Mesenchymal stem cell (in vitro differentiated cells and primary cell): ENCODE measurements around the gene DNAL1.
"Not testable (repeated sequence)": the region's sequence is repeated elsewhere in the genome, so short reads cannot be mapped to it uniquely, and the experiment has no call there.

Experiments used
- DNase-seq: peaks from one replicate; pipeline ENCODE4 v3.0.0-alpha.2; 2013
- H2AFZ ChIP-seq: one replicate; pipeline ENCODE4 v1.6.1; 2013; ENCODE audit warnings: low read depth, mild to moderate bottlenecking, control low read depth, inconsistent platforms, low read length, moderate library complexity
- H2AK5ac ChIP-seq: 2 replicates; pipeline ENCODE4 v1.6.1; 2013; ENCODE audit warnings: low read length, moderate library complexity, mild to moderate bottlenecking, inconsistent platforms; ENCODE audit not compliant: severe bottlenecking
- H2BK120ac ChIP-seq: one replicate; pipeline ENCODE4 v1.6.1; 2013; ENCODE audit warnings: low read depth, mild to moderate bottlenecking, inconsistent platforms, low read length, moderate library complexity
- H2BK12ac ChIP-seq, 2 experiments: one replicate each; pipeline ENCODE4 v1.6.1; 2013; ENCODE audit warnings: inconsistent platforms in 2 of 2, low read length in 2 of 2, mild to moderate bottlenecking in 2 of 2, moderate library complexity in 2 of 2, control low read depth in 1 of 2
- H2BK15ac ChIP-seq: one replicate; pipeline ENCODE4 v1.6.1; 2013; ENCODE audit warnings: mild to moderate bottlenecking, low read depth, inconsistent platforms; ENCODE audit not compliant: poor library complexity, severe bottlenecking
- H2BK5ac ChIP-seq: 2 replicates; pipeline ENCODE4 v1.6.1; 2013; ENCODE audit warnings: low read depth, mild to moderate bottlenecking, low read length, control low read depth, inconsistent platforms; ENCODE audit not compliant: poor library complexity, severe bottlenecking
- H3K14ac ChIP-seq, 2 experiments: one replicate each; pipeline ENCODE4 v1.6.1; 2013; ENCODE audit warnings: inconsistent platforms in 2 of 2, low read length in 2 of 2, control low read depth in 1 of 2, mild to moderate bottlenecking in 1 of 2, moderate library complexity in 1 of 2
- H3K18ac ChIP-seq, 2 experiments: one replicate each; pipeline ENCODE4 v1.6.1; 2013; ENCODE audit warnings: inconsistent platforms in 2 of 2, low read length in 2 of 2, control low read depth in 1 of 2, low read depth in 1 of 2, mild to moderate bottlenecking in 1 of 2
- H3K23ac ChIP-seq, 2 experiments: one replicate each; pipeline ENCODE4 v1.6.1; 2013; ENCODE audit warnings: inconsistent platforms in 2 of 2, low read length in 2 of 2, mild to moderate bottlenecking in 2 of 2, moderate library complexity in 2 of 2, control low read depth in 1 of 2
- H3K27ac ChIP-seq: 2 replicates; pipeline ENCODE4 v1.5.1; 2013; ENCODE audit warnings: mild to moderate bottlenecking, moderate library complexity, low read length, control low read depth, inconsistent platforms; ENCODE audit not compliant: poor library complexity, severe bottlenecking
- H3K27me3 ChIP-seq, 2 experiments: 2 replicates each; pipeline versions ENCODE4 v1.6.1 to v1.7.0; 2013; ENCODE audit warnings: low read length in 2 of 2, mild to moderate bottlenecking in 2 of 2, moderate library complexity in 2 of 2, control low read depth in 1 of 2, inconsistent platforms in 1 of 2; ENCODE audit not compliant: control insufficient read depth in 1 of 2, insufficient read depth in 1 of 2
- H3K36me3 ChIP-seq, 2 experiments: 2 replicates each; pipeline versions ENCODE4 v1.6.1 to v1.7.0; 2013; ENCODE audit warnings: low read length in 2 of 2, control low read depth in 1 of 2, inconsistent platforms in 1 of 2, low read depth in 1 of 2, mild to moderate bottlenecking in 1 of 2; ENCODE audit not compliant: insufficient read depth in 2 of 2, control insufficient read depth in 1 of 2
- H3K4ac ChIP-seq, 2 experiments: one replicate each; pipeline ENCODE4 v1.6.1; 2013; ENCODE audit warnings: inconsistent platforms in 2 of 2, low read length in 2 of 2, mild to moderate bottlenecking in 2 of 2, moderate library complexity in 2 of 2, control low read depth in 1 of 2, low read depth in 1 of 2
- H3K4me1 ChIP-seq: 2 replicates; pipeline ENCODE4 v1.6.1; 2013; ENCODE audit warnings: low read depth, low read length, control low read depth; ENCODE audit not compliant: control insufficient read depth, insufficient read depth
- H3K4me2 ChIP-seq: 2 replicates; pipeline ENCODE4 v1.6.1; 2013; ENCODE audit warnings: low read length, mild to moderate bottlenecking, inconsistent platforms; ENCODE audit not compliant: poor library complexity, severe bottlenecking
- H3K4me3 ChIP-seq, 2 experiments: 2 replicates each; pipeline versions ENCODE4 v1.5.1 to v1.7.0; 2013; ENCODE audit warnings: low read length in 2 of 2, mild to moderate bottlenecking in 2 of 2, control low read depth in 1 of 2, low read depth in 1 of 2; ENCODE audit not compliant: insufficient read depth in 1 of 2
- H3K79me1 ChIP-seq: replicated peaks from 2 replicates; pipeline ENCODE4 v1.6.1; 2013; ENCODE audit warnings: mild to moderate bottlenecking, control low read depth, low read length, inconsistent platforms; ENCODE audit not compliant: poor library complexity, severe bottlenecking
- H3K9ac ChIP-seq: 2 replicates; pipeline ENCODE4 v1.7.0; 2013; ENCODE audit warnings: mild to moderate bottlenecking, low read length, moderate library complexity
- H3K9me3 ChIP-seq: 2 replicates; pipeline ENCODE4 v1.7.0; 2013; ENCODE audit warnings: mild to moderate bottlenecking, low read length; ENCODE audit not compliant: control insufficient read depth
- H4K8ac ChIP-seq: one replicate; pipeline ENCODE4 v1.6.1; 2013; ENCODE audit warnings: inconsistent platforms, mild to moderate bottlenecking, low read length, moderate library complexity
- H4K91ac ChIP-seq: one replicate; pipeline ENCODE4 v1.6.1; 2013; ENCODE audit warnings: mild to moderate bottlenecking, low read length, inconsistent platforms
- WGBS: methylation state at CpG from one replicate; pipeline ENCODE4 v1.1.7; 2013; ENCODE audit warnings: mixed read lengths; 5-methylcytosine and 5-hydroxymethylcytosine counted together

DNAL1 gene

DNA sequence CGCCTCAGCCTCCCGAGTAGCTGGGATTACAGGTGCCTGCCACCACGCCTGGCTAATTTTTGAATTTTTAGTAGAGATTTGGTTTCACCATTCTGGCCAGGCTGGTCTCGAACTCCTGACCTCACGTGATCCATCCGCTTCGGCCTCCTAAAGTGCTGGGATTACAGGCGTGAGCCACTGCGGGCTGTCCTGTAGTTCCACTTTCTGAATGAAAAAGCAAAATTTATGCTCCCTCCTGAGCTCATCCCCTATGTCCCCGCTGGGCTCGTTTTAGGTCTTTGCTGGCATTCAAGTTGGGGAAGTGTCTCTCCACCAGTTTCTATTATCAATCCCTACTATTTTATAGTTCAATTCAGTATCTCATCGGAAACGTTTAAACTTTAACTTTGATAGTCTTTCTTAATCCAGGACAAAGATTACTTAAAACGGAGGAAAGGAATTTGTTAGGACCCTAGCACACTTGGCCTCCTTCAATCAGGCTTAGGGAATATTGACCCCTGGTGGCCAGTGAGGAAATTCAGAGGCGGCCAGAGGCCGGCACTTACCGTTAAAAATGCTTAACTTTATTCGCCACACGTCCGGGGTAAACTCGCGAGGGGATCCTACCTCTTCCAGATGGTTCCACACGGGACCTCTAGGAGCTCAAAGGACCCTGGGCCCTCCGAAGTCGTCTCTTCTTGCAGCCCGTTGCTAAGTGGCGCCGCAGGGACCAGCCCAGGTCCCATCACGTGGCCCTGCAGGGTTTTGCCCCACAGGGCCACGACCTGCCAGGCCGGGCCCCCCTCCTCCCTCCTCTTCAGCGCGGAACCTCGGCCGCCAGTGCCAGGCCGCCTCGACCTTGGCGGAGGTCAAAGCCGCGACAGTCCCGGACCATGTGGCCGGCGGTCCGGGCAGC is 11.4 kb upstream of the DNAL1 start:
- Histone ChIP-seq H4K91ac (peak overlapping the region; percentile 35), H2AFZ (peak overlapping the region; percentile 21), H3K9ac (peak overlapping the region; percentile 72), H2AK5ac (no peak overlapping the region), H2BK15ac (peak overlapping the region; percentile 84), H3K79me1 (no peaks in the 10 kb centered on the region), H3K4me1 (peaks cover 12% of the 10 kb centered on the region), H3K4me3 (peak overlapping the region; percentile 50 to 72), H2BK12ac (no peak overlapping the region), H2BK120ac (no peak overlapping the region), H3K27me3 (no peaks in the 10 kb centered on the region), H3K18ac (peak overlapping the region; percentile 61), H3K36me3 (no peaks in the 10 kb centered on the region), H3K9me3 (no peaks in the 10 kb centered on the region), H2BK5ac (no peak overlapping the region), H3K23ac (no peak overlapping the region), H3K27ac (no peak overlapping the region), H3K4ac (peak overlapping the region in 1 of 2 experiments; percentile 24), H3K4me2 (peak overlapping the region; percentile 97), H3K14ac (no peak overlapping the region), H4K8ac (peak overlapping the region; percentile 95)
- DNase-seq, result peak; percentile 72
- WGBS, result 22% methylated on average over 43 of the region's 44 CpGs

DNA sequence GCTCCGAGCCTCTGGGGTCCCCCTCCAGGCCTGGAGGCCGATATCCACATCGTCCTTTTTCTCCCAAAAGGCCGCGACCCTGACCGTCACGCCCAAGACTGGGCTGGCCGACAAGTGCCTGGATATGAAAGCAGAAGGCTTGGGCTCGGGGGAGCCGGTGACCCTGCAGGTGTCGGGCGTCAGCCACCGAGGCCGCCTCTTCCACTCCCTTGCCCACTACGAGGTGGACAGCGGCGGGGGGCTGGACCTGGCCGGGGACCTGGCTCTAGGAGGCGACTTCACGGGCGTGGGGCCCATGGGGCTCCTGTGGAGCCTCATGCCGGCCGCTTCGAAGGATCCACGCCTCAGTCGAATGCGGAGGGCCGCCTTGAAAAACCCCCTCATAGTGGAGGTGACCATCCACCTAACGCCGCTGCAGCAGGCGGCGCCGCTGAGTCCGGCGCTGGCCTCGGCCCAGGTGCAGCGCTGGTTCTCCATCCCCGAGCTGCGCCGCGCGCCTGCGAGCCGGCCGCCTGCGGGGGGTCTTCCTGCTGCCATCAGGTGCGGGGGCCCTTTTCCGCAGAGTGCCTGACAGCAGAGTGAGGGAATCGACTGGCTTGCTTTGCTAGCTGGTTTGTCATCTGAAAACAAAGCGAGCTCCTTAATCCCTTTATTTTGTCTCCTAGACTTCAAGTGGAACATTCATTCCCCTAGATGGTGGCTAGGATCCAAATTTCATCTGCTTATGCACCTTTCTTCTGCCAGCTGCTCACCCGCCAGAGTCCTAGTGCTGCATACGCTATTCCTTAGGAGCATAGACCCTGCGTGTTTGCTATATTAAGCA is 10.6 kb upstream of the DNAL1 start:
- Histone ChIP-seq H4K8ac (peak overlapping the region; percentile 95), H3K14ac (no peak overlapping the region), H2BK120ac (no peak overlapping the region), H2BK15ac (peak overlapping the region; percentile 84), H3K79me1 (no peaks in the 10 kb centered on the region), H3K4me3 (peak overlapping the region; percentile 50 to 72), H3K9ac (peak overlapping the region; percentile 72), H3K9me3 (no peaks in the 10 kb centered on the region), H3K4me2 (peak overlapping the region; percentile 97), H3K23ac (no peak overlapping the region), H2AK5ac (no peak overlapping the region), H3K4ac (peak overlapping the region in 1 of 2 experiments; percentile 24), H2BK12ac (peak overlapping the region in 1 of 2 experiments; percentile 22), H3K27ac (peak overlapping the region; percentile 38), H2AFZ (peak overlapping the region; percentile 21), H3K18ac (peak overlapping the region; percentile 55 to 61), H3K4me1 (peaks cover 12% of the 10 kb centered on the region), H3K36me3 (no peaks in the 10 kb centered on the region), H3K27me3 (no peaks in the 10 kb centered on the region), H4K91ac (no peak overlapping the region), H2BK5ac (no peak overlapping the region)
- WGBS, result 10% methylated on average over 53 of the region's 53 CpGs
- peak; percentile 12 for DNase-seq

DNA sequence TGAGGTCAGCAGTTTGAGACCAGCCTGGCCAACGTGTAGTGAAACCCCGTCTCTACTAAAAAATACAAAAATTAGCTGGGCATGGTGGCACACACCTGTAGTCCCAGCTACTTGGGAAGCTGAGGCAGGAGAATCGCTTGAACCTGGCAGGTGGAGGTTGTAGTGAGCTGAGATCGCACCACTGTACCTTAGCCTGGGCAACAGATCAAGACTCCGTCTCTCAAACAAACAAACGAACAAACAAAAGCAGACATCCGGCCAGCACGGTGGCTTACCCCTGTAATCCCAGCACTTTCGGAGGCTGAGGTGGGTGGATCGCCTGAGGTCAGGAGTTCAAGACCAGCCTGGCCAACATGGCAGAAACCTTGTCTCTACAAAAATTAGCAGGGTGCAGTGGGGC is 8.4 kb upstream of the DNAL1 start:
- not testable (repeated sequence) for H3K4me2 ChIP-seq, H2BK5ac ChIP-seq, H3K23ac ChIP-seq, H4K91ac ChIP-seq, H2AK5ac ChIP-seq, H3K4me3 ChIP-seq, H4K8ac ChIP-seq, H3K27ac ChIP-seq, H2AFZ ChIP-seq, H3K9ac ChIP-seq, H2BK15ac ChIP-seq, H3K79me1 ChIP-seq, H3K27me3 ChIP-seq, H3K4ac ChIP-seq, H3K14ac ChIP-seq, H3K9me3 ChIP-seq, H2BK12ac ChIP-seq, H2BK120ac ChIP-seq, H3K18ac ChIP-seq, H3K36me3 ChIP-seq, DNase-seq
- 87% methylated on average over 10 of the region's 10 CpGs for WGBS
- peaks cover 13% of the 10 kb centered on the region for H3K4me1 ChIP-seq

DNA sequence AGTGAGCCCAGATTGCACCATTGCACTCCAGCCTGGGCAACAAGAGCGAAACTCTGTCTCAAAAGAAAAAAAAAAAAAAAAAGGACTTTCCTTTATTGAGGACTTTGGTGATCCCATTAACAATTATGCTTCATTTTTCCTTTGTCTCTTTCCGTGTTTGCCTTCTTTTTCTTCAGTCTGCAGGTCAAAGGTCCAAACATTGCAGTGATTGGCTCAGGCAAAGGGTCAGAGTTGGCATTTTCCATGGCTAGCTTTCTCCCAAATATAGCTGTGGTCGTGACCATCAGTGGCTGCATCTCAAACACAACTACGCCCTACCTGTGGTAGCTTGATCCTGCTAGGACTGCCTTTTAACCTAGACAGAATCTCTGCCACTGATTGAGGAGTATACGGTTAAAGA is 7.0 kb upstream of the DNAL1 start:
- Histone ChIP-seq H3K4me3 (no peak overlapping the region), H3K4ac (no peak overlapping the region), H2AK5ac (no peak overlapping the region), H4K91ac (no peak overlapping the region), H2BK15ac (no peak overlapping the region), H3K18ac (no peak overlapping the region), H3K4me2 (no peak overlapping the region), H3K79me1 (no peaks in the 10 kb centered on the region), H3K4me1 (peaks cover 13% of the 10 kb centered on the region), H3K27ac (no peak overlapping the region), H3K36me3 (no peaks in the 10 kb centered on the region), H2BK5ac (no peak overlapping the region), H3K27me3 (no peaks in the 10 kb centered on the region), H3K14ac (no peak overlapping the region), H2BK120ac (no peak overlapping the region), H3K23ac (no peak overlapping the region), H2BK12ac (no peak overlapping the region), H3K9me3 (no peaks in the 10 kb centered on the region), H3K9ac (no peak overlapping the region), H2AFZ (no peak overlapping the region), H4K8ac (no peak overlapping the region)
- WGBS, result 87% methylated on average over 5 of the region's 5 CpGs
- no peak for DNase-seq
